ENCODE measurements around the gene PFKL.

The PFKL gene

GRCh38 chr21:44374601-44375280 is 74.9 kb downstream of the PFKL start:
- in situ Hi-C loops (cut with MboI; ENCODE audit: low sequenced_read_pairs), result no loop called here

DNA sequence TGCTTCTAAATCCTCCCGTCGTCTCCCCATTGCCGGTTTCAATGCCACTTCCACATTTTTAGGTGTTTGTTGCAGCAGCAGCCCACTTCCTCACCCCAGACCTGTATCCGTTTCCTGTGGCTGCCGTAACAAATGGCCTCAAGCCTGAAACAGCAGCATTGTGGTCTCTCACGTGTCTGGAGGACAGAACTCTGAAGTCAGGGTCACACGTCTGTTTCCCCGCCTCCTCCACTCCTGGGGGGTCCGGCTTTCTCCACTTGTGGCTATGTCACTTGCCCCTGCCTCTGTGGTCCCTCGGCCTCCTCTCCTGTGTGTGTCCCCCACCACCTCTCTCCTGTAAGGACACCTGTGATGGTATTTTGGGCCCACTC is 75.4 kb downstream of the PFKL start:
- in situ Hi-C loops (cut with MboI; ENCODE audit: low sequenced_read_pairs), result no loop called here

- in situ Hi-C loops (cut with MboI; ENCODE audit: low sequenced_read_pairs), result no loop called here
Measured at GRCh38 chr21:44375761-44376241, 75.9 kb downstream of the PFKL start.

DNA sequence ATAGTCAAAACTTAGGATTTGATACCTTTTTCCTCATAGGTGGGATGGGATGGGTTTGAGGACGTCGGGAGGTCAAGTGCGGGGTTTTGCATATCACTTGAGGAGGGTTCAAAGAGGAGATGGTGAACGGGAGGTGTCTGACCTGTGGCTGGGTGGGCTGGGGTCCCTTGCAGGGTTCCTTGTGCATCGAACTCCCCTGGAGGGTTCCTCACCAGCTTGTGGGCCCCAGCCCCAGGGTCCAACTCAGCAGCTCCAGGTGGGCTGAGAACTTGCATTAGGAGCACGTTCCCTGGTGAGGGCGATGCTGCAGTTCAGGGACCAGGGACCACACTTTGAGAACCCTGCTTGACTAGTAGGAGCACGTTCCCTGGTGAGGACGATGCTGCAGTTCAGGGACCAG is 76.8 kb downstream of the PFKL start:
- in situ Hi-C loops (cut with MboI; ENCODE audit: low sequenced_read_pairs), result no loop called here

All from HL-60/S4 (cell line).